HCT116 (cell line): ENCODE results near the gene VTI1A.

ENCODE experiments used
- JUND ChIP-seq: IDR thresholded peaks from 2 replicates; pipeline ENCODE4 v1.6.1; 2012
- POLR2A ChIP-seq: IDR thresholded peaks from 2 replicates; pipeline ENCODE4 v1.7.0; 2011; ENCODE audit warnings: borderline replicate concordance; ENCODE audit not compliant: insufficient read depth, insufficient read length; ENCODE audit errors: extremely low read depth
- POLR2AphosphoS5 ChIP-seq: IDR thresholded peaks from 2 replicates; pipeline ENCODE4 v1.6.1; 2011; ENCODE audit warnings: mild to moderate bottlenecking, low read depth, low read length, moderate library complexity
- SRF ChIP-seq: IDR thresholded peaks from 2 replicates; pipeline ENCODE4 v1.6.1; 2012; ENCODE audit warnings: low read depth
- ZFX ChIP-seq: fragments of 450-650 bp; IDR thresholded peaks from 2 replicates; pipeline ENCODE4 v1.6.1; 2017
- TF ChIP-seq, protein P1 (sequence below), 3 experiments: fragments of 200-600 bp in 1 of 3; sonication (generic) in 1 of 3; IDR thresholded peaks in 2 of 3; conservative IDR thresholded peaks in 1 of 3; 2 replicates each; pipeline ENCODE4 v1.5.1; 2012 to 2017; ENCODE audit warnings: low read depth in 2 of 3, low read length in 2 of 3, antibody characterized with exemption in 1 of 3, borderline replicate concordance in 1 of 3, control low read depth in 1 of 3, mild to moderate bottlenecking in 1 of 3, mixed read lengths in 1 of 3, mixed run types in 1 of 3, moderate library complexity in 1 of 3; ENCODE audit not compliant: insufficient read depth in 1 of 3
- TF ChIP-seq, protein P2 (sequence below): IDR thresholded peaks from 2 replicates; pipeline ENCODE4 v1.6.1; 2012; ENCODE audit warnings: low read depth

DNA sequence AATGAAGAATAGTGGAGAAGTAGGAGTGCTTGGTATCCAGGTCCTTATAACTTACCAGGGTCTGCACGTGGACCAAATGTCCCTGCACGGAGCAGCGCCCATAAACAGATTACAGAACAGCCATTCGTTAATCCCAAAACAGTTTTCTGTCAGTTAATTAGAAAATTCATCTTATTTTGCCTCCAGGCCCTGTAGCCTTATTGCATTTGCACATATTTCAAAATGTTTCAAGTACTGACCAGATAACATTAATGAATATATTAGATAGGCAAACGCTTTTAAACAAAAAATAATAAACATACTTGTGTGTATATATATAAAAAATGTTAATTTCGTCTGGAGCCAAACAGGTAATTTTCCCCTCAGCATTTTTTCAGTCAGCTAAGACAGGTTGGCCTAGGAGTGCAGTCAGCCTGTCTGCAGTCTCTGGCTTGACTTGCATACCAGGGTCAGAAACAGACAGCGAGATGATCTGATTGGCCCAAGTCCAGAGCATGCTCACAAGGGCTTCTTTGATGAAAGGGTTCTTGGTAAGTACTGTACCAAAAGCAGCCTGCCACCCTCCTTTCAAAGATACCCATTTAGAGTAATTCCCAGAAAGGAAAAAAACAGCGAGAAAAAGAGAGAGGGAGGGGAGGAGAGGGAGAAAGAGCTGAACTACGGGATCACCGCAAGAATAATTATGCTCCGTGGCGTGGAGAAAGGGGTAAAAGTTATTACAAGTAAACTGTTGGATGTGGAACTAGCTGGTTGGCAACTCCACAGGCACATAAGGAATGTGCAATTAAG, 308.6 kb downstream of the VTI1A start:
- TF ChIP-seq POLR2AphosphoS5, result no peak
- TF ChIP-seq POLR2A, result no peak
- TF ChIP-seq, protein P1, sequence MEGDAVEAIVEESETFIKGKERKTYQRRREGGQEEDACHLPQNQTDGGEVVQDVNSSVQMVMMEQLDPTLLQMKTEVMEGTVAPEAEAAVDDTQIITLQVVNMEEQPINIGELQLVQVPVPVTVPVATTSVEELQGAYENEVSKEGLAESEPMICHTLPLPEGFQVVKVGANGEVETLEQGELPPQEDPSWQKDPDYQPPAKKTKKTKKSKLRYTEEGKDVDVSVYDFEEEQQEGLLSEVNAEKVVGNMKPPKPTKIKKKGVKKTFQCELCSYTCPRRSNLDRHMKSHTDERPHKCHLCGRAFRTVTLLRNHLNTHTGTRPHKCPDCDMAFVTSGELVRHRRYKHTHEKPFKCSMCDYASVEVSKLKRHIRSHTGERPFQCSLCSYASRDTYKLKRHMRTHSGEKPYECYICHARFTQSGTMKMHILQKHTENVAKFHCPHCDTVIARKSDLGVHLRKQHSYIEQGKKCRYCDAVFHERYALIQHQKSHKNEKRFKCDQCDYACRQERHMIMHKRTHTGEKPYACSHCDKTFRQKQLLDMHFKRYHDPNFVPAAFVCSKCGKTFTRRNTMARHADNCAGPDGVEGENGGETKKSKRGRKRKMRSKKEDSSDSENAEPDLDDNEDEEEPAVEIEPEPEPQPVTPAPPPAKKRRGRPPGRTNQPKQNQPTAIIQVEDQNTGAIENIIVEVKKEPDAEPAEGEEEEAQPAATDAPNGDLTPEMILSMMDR (IDR thresholded peaks at IDR 0.05 in 2 of 3, conservative IDR thresholded peaks at IDR 0.05 in 1 of 3; ENCODE audit: borderline replicate concordance in 1 of 3, insufficient read depth in 1 of 3, low read depth in 2 of 3, low read length in 2 of 3), result no peak
- TF ChIP-seq, protein P2, sequence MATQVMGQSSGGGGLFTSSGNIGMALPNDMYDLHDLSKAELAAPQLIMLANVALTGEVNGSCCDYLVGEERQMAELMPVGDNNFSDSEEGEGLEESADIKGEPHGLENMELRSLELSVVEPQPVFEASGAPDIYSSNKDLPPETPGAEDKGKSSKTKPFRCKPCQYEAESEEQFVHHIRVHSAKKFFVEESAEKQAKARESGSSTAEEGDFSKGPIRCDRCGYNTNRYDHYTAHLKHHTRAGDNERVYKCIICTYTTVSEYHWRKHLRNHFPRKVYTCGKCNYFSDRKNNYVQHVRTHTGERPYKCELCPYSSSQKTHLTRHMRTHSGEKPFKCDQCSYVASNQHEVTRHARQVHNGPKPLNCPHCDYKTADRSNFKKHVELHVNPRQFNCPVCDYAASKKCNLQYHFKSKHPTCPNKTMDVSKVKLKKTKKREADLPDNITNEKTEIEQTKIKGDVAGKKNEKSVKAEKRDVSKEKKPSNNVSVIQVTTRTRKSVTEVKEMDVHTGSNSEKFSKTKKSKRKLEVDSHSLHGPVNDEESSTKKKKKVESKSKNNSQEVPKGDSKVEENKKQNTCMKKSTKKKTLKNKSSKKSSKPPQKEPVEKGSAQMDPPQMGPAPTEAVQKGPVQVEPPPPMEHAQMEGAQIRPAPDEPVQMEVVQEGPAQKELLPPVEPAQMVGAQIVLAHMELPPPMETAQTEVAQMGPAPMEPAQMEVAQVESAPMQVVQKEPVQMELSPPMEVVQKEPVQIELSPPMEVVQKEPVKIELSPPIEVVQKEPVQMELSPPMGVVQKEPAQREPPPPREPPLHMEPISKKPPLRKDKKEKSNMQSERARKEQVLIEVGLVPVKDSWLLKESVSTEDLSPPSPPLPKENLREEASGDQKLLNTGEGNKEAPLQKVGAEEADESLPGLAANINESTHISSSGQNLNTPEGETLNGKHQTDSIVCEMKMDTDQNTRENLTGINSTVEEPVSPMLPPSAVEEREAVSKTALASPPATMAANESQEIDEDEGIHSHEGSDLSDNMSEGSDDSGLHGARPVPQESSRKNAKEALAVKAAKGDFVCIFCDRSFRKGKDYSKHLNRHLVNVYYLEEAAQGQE, result no peak
- no peak for TF ChIP-seq SRF
- TF ChIP-seq JUND, result no peak
- TF ChIP-seq ZFX, result no peak
